T-helper 2 cell treated with Interferon-gamma antibody and Interleukin-4, amounts not matched to agents 5 μg/mL and 100 μg/mL, for 36 hours (primary cell): Measurements from ENCODE around the gene GPT2.
"Not testable (repeated sequence)": the region's sequence is repeated elsewhere in the genome, so short reads cannot be mapped to it uniquely, and the experiment has no call there.

Source experiments
- DNase-seq: peaks from one replicate; pipeline ENCODE4 v3.0.0; 2021; ENCODE audit warnings: low spot score
- H3K27ac Mint-ChIP-seq: one replicate; pipeline ENCODE4 v1.8.0; 2021; ENCODE audit warnings: mild to moderate bottlenecking, mixed read lengths
- H3K27me3 Mint-ChIP-seq: one replicate; pipeline ENCODE4 v1.8.0; 2021; ENCODE audit warnings: low read depth, mixed read lengths
- H3K36me3 Mint-ChIP-seq: one replicate; pipeline ENCODE4 v1.8.0; 2021; ENCODE audit warnings: low read depth, mixed read lengths
- H3K4me1 Mint-ChIP-seq: one replicate; pipeline ENCODE4 v1.8.0; 2021; ENCODE audit warnings: low read depth, mixed read lengths
- H3K4me3 Mint-ChIP-seq: one replicate; pipeline ENCODE4 v1.8.0; 2022; ENCODE audit warnings: mild to moderate bottlenecking, moderate library complexity, mixed read lengths
- H3K9me3 Mint-ChIP-seq: one replicate; pipeline ENCODE4 v1.8.0; 2021; ENCODE audit warnings: mixed read lengths

The GPT2 gene

GRCh38 chr16:46929378-46930332 is 45.5 kb downstream of the GPT2 start:
- Mint-ChIP-seq H3K9me3 (no peaks in the 10 kb centered on the region), H3K27ac (no peak overlapping the region), H3K4me3 (no peak overlapping the region), H3K4me1 (peaks cover 2% of the 10 kb centered on the region), H3K27me3 (no peaks in the 10 kb centered on the region), H3K36me3 (peaks cover 3% of the 10 kb centered on the region)
- peak; percentile 54 for DNase-seq

GRCh38 chr16:46930861-46931260 is 46.7 kb downstream of the GPT2 start:
- H3K9me3 Mint-ChIP-seq: no peaks in the 10 kb centered on the region
- peaks cover 2% of the 10 kb centered on the region for H3K4me1 Mint-ChIP-seq
- H3K27ac Mint-ChIP-seq: no peak overlapping the region
- no peak overlapping the region for H3K4me3 Mint-ChIP-seq
- H3K36me3 Mint-ChIP-seq: peaks cover 3% of the 10 kb centered on the region
- no peak for DNase-seq
- H3K27me3 Mint-ChIP-seq: no peaks in the 10 kb centered on the region

- H3K4me3 Mint-ChIP-seq: no peak overlapping the region
- peaks cover 3% of the 10 kb centered on the region for H3K36me3 Mint-ChIP-seq
- DNase-seq: no peak
- no peak overlapping the region for H3K27ac Mint-ChIP-seq
- H3K27me3 Mint-ChIP-seq: no peaks in the 10 kb centered on the region
- peaks cover 2% of the 10 kb centered on the region for H3K4me1 Mint-ChIP-seq
- no peaks in the 10 kb centered on the region for H3K9me3 Mint-ChIP-seq
These were observed 48.6 kb downstream of the GPT2 start for GRCh38 chr16:46932802-46933201.

- Mint-ChIP-seq H3K4me3 (no peak overlapping the region), H3K9me3 (no peaks in the 10 kb centered on the region)
These were observed 53.4 kb downstream of the GPT2 start for GRCh38 chr16:46937536-46937935.

GRCh38 chr16:46944713-46945112 is 60.6 kb downstream of the GPT2 start:
- not testable (repeated sequence) for H3K27me3 Mint-ChIP-seq, H3K36me3 Mint-ChIP-seq, H3K4me3 Mint-ChIP-seq, DNase-seq, H3K27ac Mint-ChIP-seq, H3K9me3 Mint-ChIP-seq
- H3K4me1 Mint-ChIP-seq: peaks cover 12% of the 10 kb centered on the region

More at GRCh38 chr16:46937536-46937935, 53.4 kb downstream of the GPT2 start:
- H3K27ac Mint-ChIP-seq: no peak overlapping the region
- DNase-seq: no peak
- H3K27me3 Mint-ChIP-seq: no peaks in the 10 kb centered on the region
- peaks cover 5% of the 10 kb centered on the region for H3K4me1 Mint-ChIP-seq
- no peaks in the 10 kb centered on the region for H3K36me3 Mint-ChIP-seq

- Mint-ChIP-seq H3K9me3 (no peaks in the 10 kb centered on the region), H3K27me3 (no peaks in the 10 kb centered on the region), H3K4me3 (no peak overlapping the region), H3K36me3 (no peaks in the 10 kb centered on the region), H3K4me1 (peaks cover 5% of the 10 kb centered on the region), H3K27ac (no peak overlapping the region)
- no peak for DNase-seq
These were observed 63.9 kb downstream of the GPT2 start for GRCh38 chr16:46947900-46948547.

GRCh38 chr16:46948548-46949166 is 64.5 kb downstream of the GPT2 start:
- H3K27me3 Mint-ChIP-seq: no peaks in the 10 kb centered on the region
- no peak for DNase-seq
- H3K27ac Mint-ChIP-seq: no peak overlapping the region
- H3K36me3 Mint-ChIP-seq: no peaks in the 10 kb centered on the region
- H3K4me1 Mint-ChIP-seq: no peaks in the 10 kb centered on the region
- no peak overlapping the region for H3K4me3 Mint-ChIP-seq
- H3K9me3 Mint-ChIP-seq: no peaks in the 10 kb centered on the region

- Mint-ChIP-seq H3K9me3 (no peaks in the 10 kb centered on the region), H3K36me3 (no peaks in the 10 kb centered on the region), H3K4me1 (no peaks in the 10 kb centered on the region), H3K4me3 (no peak overlapping the region), H3K27ac (no peak overlapping the region), H3K27me3 (no peaks in the 10 kb centered on the region)
- no peak for DNase-seq
These were observed 65.2 kb downstream of the GPT2 start for GRCh38 chr16:46949241-46949892.

- no peak for DNase-seq
- Mint-ChIP-seq H3K9me3 (no peaks in the 10 kb centered on the region), H3K4me1 (no peaks in the 10 kb centered on the region), H3K4me3 (no peak overlapping the region), H3K27ac (no peak overlapping the region), H3K36me3 (peaks cover 5% of the 10 kb centered on the region), H3K27me3 (no peaks in the 10 kb centered on the region)
These were observed 65.8 kb downstream of the GPT2 start for GRCh38 chr16:46950009-46950408.

- Mint-ChIP-seq H3K9me3 (no peaks in the 10 kb centered on the region), H3K27ac (no peak overlapping the region), H3K4me3 (no peak overlapping the region), H3K4me1 (peaks cover 5% of the 10 kb centered on the region), H3K36me3 (peaks cover 34% of the 10 kb centered on the region), H3K27me3 (no peaks in the 10 kb centered on the region)
- no peak for DNase-seq
These were observed 70.4 kb downstream of the GPT2 start for GRCh38 chr16:46954562-46954961.

- Mint-ChIP-seq H3K9me3 (no peaks in the 10 kb centered on the region), H3K27ac (peak overlapping the region; percentile 71), H3K36me3 (peaks cover 70% of the 10 kb centered on the region), H3K4me3 (no peak overlapping the region), H3K4me1 (peaks cover 20% of the 10 kb centered on the region), H3K27me3 (no peaks in the 10 kb centered on the region)
- DNase-seq: peak; percentile 15
These were observed 77.5 kb downstream of the GPT2 start for GRCh38 chr16:46961373-46962353.

- no peak overlapping the region for H3K4me3 Mint-ChIP-seq
- peak overlapping the region; percentile 71 for H3K27ac Mint-ChIP-seq
- H3K4me1 Mint-ChIP-seq: peaks cover 22% of the 10 kb centered on the region
- H3K27me3 Mint-ChIP-seq: no peaks in the 10 kb centered on the region
- H3K9me3 Mint-ChIP-seq: no peaks in the 10 kb centered on the region
- no peak for DNase-seq
- peaks cover 70% of the 10 kb centered on the region for H3K36me3 Mint-ChIP-seq
These were observed 78.5 kb downstream of the GPT2 start for GRCh38 chr16:46962629-46963028.

- Mint-ChIP-seq H3K4me3 (no peak overlapping the region), H3K27me3 (no peaks in the 10 kb centered on the region), H3K27ac (no peak overlapping the region), H3K9me3 (no peaks in the 10 kb centered on the region), H3K36me3 (peaks cover 65% of the 10 kb centered on the region), H3K4me1 (peaks cover 24% of the 10 kb centered on the region)
- DNase-seq: no peak
These were observed 83.9 kb downstream of the GPT2 start for GRCh38 chr16:46968063-46968435.
